ENCODE results near the gene LPXN.

LPXN gene

GRCh38 chr11:58594826-58595225, 19.2 kb upstream of the LPXN start:
- Mint-ChIP-seq H3K4me1 (peaks cover 83% of the 10 kb centered on the region), H3K27me3 (no peaks in the 10 kb centered on the region), H3K27ac (no peak overlapping the region), H3K9me3 (no peaks in the 10 kb centered on the region), H3K4me3 (no peak overlapping the region), H3K36me3 (ENCODE audit: low read depth) (peaks cover 38% of the 10 kb centered on the region)
- ATAC-seq (no peak), DNase-seq (no peak)

- Mint-ChIP-seq H3K27me3 (no peaks in the 10 kb centered on the region), H3K27ac (peak overlapping the region; percentile 32), H3K4me1 (peaks cover 74% of the 10 kb centered on the region), H3K9me3 (no peaks in the 10 kb centered on the region), H3K4me3 (peak overlapping the region; percentile 1), H3K36me3 (ENCODE audit: low read depth) (peaks cover 40% of the 10 kb centered on the region)
- peak; percentile 88 for ATAC-seq
- DNase-seq, result no peak
These were observed 17.3 kb upstream of the LPXN start for GRCh38 chr11:58592760-58593472.

GRCh38 chr11:58591659-58592058, 16.0 kb upstream of the LPXN start:
- Mint-ChIP-seq H3K9me3 (no peaks in the 10 kb centered on the region), H3K27me3 (no peaks in the 10 kb centered on the region), H3K4me1 (peaks cover 73% of the 10 kb centered on the region), H3K27ac (peak overlapping the region; percentile 19), H3K36me3 (ENCODE audit: low read depth) (peaks cover 47% of the 10 kb centered on the region), H3K4me3 (no peak overlapping the region)
- ATAC-seq (no peak), DNase-seq (no peak)

- DNase-seq (no peak), ATAC-seq (no peak)
- Mint-ChIP-seq H3K9me3 (no peaks in the 10 kb centered on the region), H3K36me3 (ENCODE audit: low read depth) (peaks cover 53% of the 10 kb centered on the region), H3K4me1 (peaks cover 70% of the 10 kb centered on the region), H3K27ac (no peak overlapping the region), H3K27me3 (no peaks in the 10 kb centered on the region), H3K4me3 (no peak overlapping the region)
These were observed 11.3 kb upstream of the LPXN start for GRCh38 chr11:58586998-58587397.

- DNase-seq (no peak), ATAC-seq (no peak)
- Mint-ChIP-seq H3K36me3 (ENCODE audit: low read depth) (peaks cover 55% of the 10 kb centered on the region), H3K27me3 (peaks cover 3% of the 10 kb centered on the region), H3K27ac (no peak overlapping the region), H3K9me3 (no peaks in the 10 kb centered on the region), H3K4me1 (peaks cover 84% of the 10 kb centered on the region), H3K4me3 (peak overlapping the region; percentile 70)
These were observed 6.8 kb upstream of the LPXN start for GRCh38 chr11:58582437-58582836.

- H3K27me3 Mint-ChIP-seq, result peaks cover 3% of the 10 kb centered on the region
- ATAC-seq, result no peak
- peaks cover 45% of the 10 kb centered on the region for H3K36me3 Mint-ChIP-seq (ENCODE audit: low read depth)
- H3K4me3 Mint-ChIP-seq, result peak overlapping the region; percentile 90
- no peak for DNase-seq
- no peaks in the 10 kb centered on the region for H3K9me3 Mint-ChIP-seq
- peaks cover 84% of the 10 kb centered on the region for H3K4me1 Mint-ChIP-seq
- H3K27ac Mint-ChIP-seq, result peak overlapping the region; percentile 100
These were observed 4.7 kb upstream of the LPXN start for GRCh38 chr11:58580311-58580710.

- Mint-ChIP-seq H3K36me3 (ENCODE audit: low read depth) (peaks cover 53% of the 10 kb centered on the region), H3K27me3 (peaks cover 3% of the 10 kb centered on the region), H3K4me3 (peak overlapping the region; percentile 90), H3K9me3 (no peaks in the 10 kb centered on the region), H3K4me1 (peaks cover 82% of the 10 kb centered on the region), H3K27ac (peak overlapping the region; percentile 100)
- DNase-seq (peak; percentile 92), ATAC-seq (peak; percentile 48)
These were observed 3.8 kb upstream of the LPXN start for GRCh38 chr11:58579192-58580129.

- H3K4me1 Mint-ChIP-seq, result peaks cover 81% of the 10 kb centered on the region
- H3K27ac Mint-ChIP-seq, result peak within 1 kb of the TSS; percentile 100
- peaks cover 3% of the 10 kb centered on the region for H3K27me3 Mint-ChIP-seq
- no peaks in the 10 kb centered on the region for H3K9me3 Mint-ChIP-seq
- DNase-seq, result peak; percentile 94
- peak; percentile 27 for ATAC-seq
- H3K4me3 Mint-ChIP-seq, result peak within 1 kb of the TSS; percentile 90
- H3K36me3 Mint-ChIP-seq (ENCODE audit: low read depth), result peaks cover 55% of the 10 kb centered on the region
These were observed 3.1 kb upstream of the LPXN start, which contains the start of gene ZFP91 for GRCh38 chr11:58578635-58579191. ZFP91 (plus strand) TSS chr11:58579063; CDS start chr11:58579282, 219 bp downstream.

GRCh38 chr11:58578136-58578634, 2.5 kb upstream of the LPXN start:
- H3K4me3 Mint-ChIP-seq, result peak overlapping the region; percentile 90
- peaks cover 53% of the 10 kb centered on the region for H3K36me3 Mint-ChIP-seq (ENCODE audit: low read depth)
- no peaks in the 10 kb centered on the region for H3K9me3 Mint-ChIP-seq
- H3K27ac Mint-ChIP-seq, result peak overlapping the region; percentile 100
- peaks cover 81% of the 10 kb centered on the region for H3K4me1 Mint-ChIP-seq
- peak; percentile 48 for ATAC-seq
- H3K27me3 Mint-ChIP-seq, result peaks cover 3% of the 10 kb centered on the region
- peak; percentile 91 for DNase-seq

GRCh38 chr11:58577555-58578135, 2.0 kb upstream of the LPXN start:
- Mint-ChIP-seq H3K4me3 (peak overlapping the region; percentile 90), H3K27ac (peak overlapping the region; percentile 100), H3K27me3 (peaks cover 3% of the 10 kb centered on the region), H3K36me3 (ENCODE audit: low read depth) (peaks cover 52% of the 10 kb centered on the region), H3K9me3 (no peaks in the 10 kb centered on the region), H3K4me1 (peaks cover 76% of the 10 kb centered on the region)
- DNase-seq (peak; percentile 77), ATAC-seq (peak; percentile 58)

- Mint-ChIP-seq H3K27ac (peak overlapping the region; percentile 100), H3K27me3 (peaks cover 3% of the 10 kb centered on the region), H3K9me3 (no peaks in the 10 kb centered on the region), H3K4me1 (peaks cover 73% of the 10 kb centered on the region), H3K4me3 (peak overlapping the region; percentile 90), H3K36me3 (ENCODE audit: low read depth) (peaks cover 49% of the 10 kb centered on the region)
- DNase-seq (no peak), ATAC-seq (no peak)
These were observed 1.3 kb upstream of the LPXN start for GRCh38 chr11:58576887-58577471.

GRCh38 chr11:58574881-58575280, 775 bp downstream of the LPXN start:
- H3K4me1 Mint-ChIP-seq, result peaks cover 70% of the 10 kb centered on the region
- DNase-seq, result no peak

GRCh38 chr11:58573451-58574104, 2.1 kb downstream of the LPXN start:
- peaks cover 77% of the 10 kb centered on the region for H3K4me1 Mint-ChIP-seq
- H3K9me3 Mint-ChIP-seq, result no peaks in the 10 kb centered on the region
- H3K27ac Mint-ChIP-seq, result peak overlapping the region; percentile 100
- ATAC-seq (peak; percentile 42), DNase-seq (peak; percentile 75)
- H3K36me3 Mint-ChIP-seq (ENCODE audit: low read depth), result peaks cover 56% of the 10 kb centered on the region
- H3K4me3 Mint-ChIP-seq, result peak overlapping the region; percentile 90
- H3K27me3 Mint-ChIP-seq, result peaks cover 2% of the 10 kb centered on the region

More at GRCh38 chr11:58574881-58575280, 775 bp downstream of the LPXN start:
- H3K36me3 Mint-ChIP-seq (ENCODE audit: low read depth), result peaks cover 50% of the 10 kb centered on the region
- ATAC-seq, result no peak
- peak overlapping the region; percentile 100 for H3K27ac Mint-ChIP-seq
- no peaks in the 10 kb centered on the region for H3K9me3 Mint-ChIP-seq
- H3K27me3 Mint-ChIP-seq, result peaks cover 3% of the 10 kb centered on the region
- H3K4me3 Mint-ChIP-seq, result peak overlapping the region; percentile 90
